OCI-LY1 (cell line): ENCODE results near the gene ARHGAP8.

ENCODE experiments used
- H2AFZ ChIP-seq: fragments of 200-600 bp; sonication (generic), shearing (Covaris generic); 2 replicates; pipeline ENCODE4 v1.6.0; 2014; ENCODE audit warnings: antibody characterized with exemption, mild to moderate bottlenecking, low read length
- H3F3A ChIP-seq: fragments of 200-600 bp; sonication (generic), shearing (Covaris generic); 2 replicates; pipeline ENCODE4 v1.6.0; 2014; ENCODE audit warnings: mild to moderate bottlenecking, antibody characterized with exemption, low read length, moderate library complexity; ENCODE audit not compliant: insufficient read depth
- H3K27ac ChIP-seq: fragments of 200-600 bp; sonication (generic); 2 replicates; pipeline ENCODE4 v1.5.1; 2014; ENCODE audit warnings: low read length, mixed run types, mild to moderate bottlenecking, low read depth; ENCODE audit not compliant: poor library complexity, severe bottlenecking
- H3K27me3 ChIP-seq: fragments of 200-600 bp; sonication (generic); 2 replicates; pipeline ENCODE4 v1.6.0; 2014; ENCODE audit warnings: antibody characterized with exemption, mild to moderate bottlenecking, low read length, moderate library complexity; ENCODE audit not compliant: insufficient read depth
- H3K36me3 ChIP-seq: fragments of 200-600 bp; sonication (generic); 2 replicates; pipeline ENCODE4 v1.6.1; 2014; ENCODE audit warnings: mild to moderate bottlenecking, antibody characterized with exemption, low read length, moderate library complexity, mixed read lengths; ENCODE audit not compliant: insufficient read depth
- H3K4me1 ChIP-seq: fragments of 200-600 bp; sonication (generic); 2 replicates; pipeline ENCODE4 v1.5.1; 2014; ENCODE audit warnings: mild to moderate bottlenecking, low read length, moderate library complexity; ENCODE audit not compliant: insufficient read depth, severe bottlenecking
- H3K4me2 ChIP-seq: fragments of 200-600 bp; sonication (generic), shearing (Covaris generic); 2 replicates; pipeline ENCODE4 v1.6.1; 2014; ENCODE audit warnings: low read length
- H3K4me3 ChIP-seq: fragments of 200-600 bp; sonication (generic); 2 replicates; pipeline ENCODE4 v1.5.1; 2014; ENCODE audit warnings: low read length, low read depth, mild to moderate bottlenecking, mixed read lengths; ENCODE audit not compliant: poor library complexity, severe bottlenecking
- H3K79me2 ChIP-seq: fragments of 200-600 bp; shearing (Covaris generic); 2 replicates; pipeline ENCODE4 v1.6.1; 2016; ENCODE audit warnings: mixed run types, low read length, mixed read lengths; ENCODE audit not compliant: insufficient read depth
- H3K9ac ChIP-seq: fragments of 200-600 bp; sonication (generic), shearing (Covaris generic); 2 replicates; pipeline ENCODE4 v1.6.1; 2014; ENCODE audit warnings: mild to moderate bottlenecking, low read length, mixed read lengths
- H3K9me2 ChIP-seq: fragments of 200-600 bp; sonication (generic), shearing (Covaris generic); 2 replicates; pipeline ENCODE4 v1.6.1; 2014; ENCODE audit warnings: low read depth, mild to moderate bottlenecking, low read length, mixed read lengths
- H3K9me3 ChIP-seq: fragments of 200-600 bp; shearing (Covaris generic); 2 replicates; pipeline ENCODE4 v1.6.1; 2014; ENCODE audit warnings: low read length, mixed read lengths
- H4K20me1 ChIP-seq: fragments of 200-600 bp; sonication (generic), shearing (Covaris generic); 2 replicates; pipeline ENCODE4 v1.6.0; 2016; ENCODE audit warnings: mild to moderate bottlenecking, low read length; ENCODE audit not compliant: insufficient read depth
- CTCF ChIP-seq: fragments of 200-600 bp; sonication (generic), shearing (Covaris generic); IDR thresholded peaks from 2 replicates; pipeline ENCODE4 v1.5.1; 2017; ENCODE audit warnings: mild to moderate bottlenecking, antibody characterized with exemption, low read length, moderate library complexity, mixed read lengths
- EZH2 ChIP-seq: fragments of 200-600 bp; sonication (generic), shearing (Covaris generic); IDR thresholded peaks from 2 replicates; pipeline ENCODE4 v1.8.0; 2017; ENCODE audit warnings: borderline replicate concordance, mixed run types, mild to moderate bottlenecking, antibody characterized with exemption, low read length, moderate library complexity, mixed read lengths

Gene ARHGAP8

GRCh38 chr22:44837481-44837880 lies 85.1 kb downstream of the ARHGAP8 start:
- Histone ChIP-seq H3K9me2 (no peaks in the 10 kb centered on the region), H3K9me3 (peaks cover 3% of the 10 kb centered on the region; the same call in 1 of the 2 replicates), H3K27ac (no peak overlapping the region), H3K79me2 (no peaks in the 10 kb centered on the region), H3F3A (no peaks in the 10 kb centered on the region), H4K20me1 (no peaks in the 10 kb centered on the region), H3K4me2 (no peak overlapping the region), H3K27me3 (peaks cover 10% of the 10 kb centered on the region; the same call in 1 of the 2 replicates), H3K4me3 (no peak overlapping the region), H3K9ac (no peak overlapping the region), H2AFZ (no peak overlapping the region), H3K36me3 (no peaks in the 10 kb centered on the region; the same call in 1 of the 2 replicates), H3K4me1 (no peaks in the 10 kb centered on the region)
- TF ChIP-seq CTCF, result no peak
- no peak for TF ChIP-seq EZH2

GRCh38 chr22:44838316-44839016 lies 86.1 kb downstream of the ARHGAP8 start:
- no peaks in the 10 kb centered on the region for H3K9me2 ChIP-seq
- TF ChIP-seq EZH2, result no peak
- no peak for TF ChIP-seq CTCF
- no peak overlapping the region for H2AFZ ChIP-seq
- H3K9ac ChIP-seq, result no peak overlapping the region
- no peaks in the 10 kb centered on the region for H4K20me1 ChIP-seq
- no peaks in the 10 kb centered on the region for H3F3A ChIP-seq
- no peak overlapping the region for H3K4me2 ChIP-seq
- no peaks in the 10 kb centered on the region; the same call in 1 of the 2 replicates for H3K36me3 ChIP-seq
- H3K4me3 ChIP-seq, result no peak overlapping the region
- no peak overlapping the region for H3K27ac ChIP-seq
- peaks cover 10% of the 10 kb centered on the region; the same call in 1 of the 2 replicates for H3K27me3 ChIP-seq
- no peaks in the 10 kb centered on the region for H3K79me2 ChIP-seq
- H3K9me3 ChIP-seq, result peaks cover 3% of the 10 kb centered on the region; the same call in 1 of the 2 replicates
- H3K4me1 ChIP-seq, result no peaks in the 10 kb centered on the region

- Histone ChIP-seq H3K4me2 (no peak overlapping the region), H3K79me2 (no peaks in the 10 kb centered on the region), H3K9me2 (no peaks in the 10 kb centered on the region), H2AFZ (no peak overlapping the region), H3K36me3 (no peaks in the 10 kb centered on the region; the same call in 1 of the 2 replicates), H3K9me3 (peaks cover 3% of the 10 kb centered on the region; the same call in 1 of the 2 replicates), H3K9ac (no peak overlapping the region), H4K20me1 (no peaks in the 10 kb centered on the region), H3K4me1 (no peaks in the 10 kb centered on the region), H3K27me3 (peaks cover 10% of the 10 kb centered on the region; the same call in 1 of the 2 replicates), H3K4me3 (no peak overlapping the region), H3F3A (no peaks in the 10 kb centered on the region), H3K27ac (no peak overlapping the region)
- TF ChIP-seq EZH2, result no peak
- TF ChIP-seq CTCF, result no peak
Measured at GRCh38 chr22:44839061-44839460, 86.7 kb downstream of the ARHGAP8 start.
